Measurements from ENCODE around the gene SLX9.
"Not testable (repeated sequence)": the region's sequence is repeated elsewhere in the genome, so short reads cannot be mapped to it uniquely, and the experiment has no call there.

DNA sequence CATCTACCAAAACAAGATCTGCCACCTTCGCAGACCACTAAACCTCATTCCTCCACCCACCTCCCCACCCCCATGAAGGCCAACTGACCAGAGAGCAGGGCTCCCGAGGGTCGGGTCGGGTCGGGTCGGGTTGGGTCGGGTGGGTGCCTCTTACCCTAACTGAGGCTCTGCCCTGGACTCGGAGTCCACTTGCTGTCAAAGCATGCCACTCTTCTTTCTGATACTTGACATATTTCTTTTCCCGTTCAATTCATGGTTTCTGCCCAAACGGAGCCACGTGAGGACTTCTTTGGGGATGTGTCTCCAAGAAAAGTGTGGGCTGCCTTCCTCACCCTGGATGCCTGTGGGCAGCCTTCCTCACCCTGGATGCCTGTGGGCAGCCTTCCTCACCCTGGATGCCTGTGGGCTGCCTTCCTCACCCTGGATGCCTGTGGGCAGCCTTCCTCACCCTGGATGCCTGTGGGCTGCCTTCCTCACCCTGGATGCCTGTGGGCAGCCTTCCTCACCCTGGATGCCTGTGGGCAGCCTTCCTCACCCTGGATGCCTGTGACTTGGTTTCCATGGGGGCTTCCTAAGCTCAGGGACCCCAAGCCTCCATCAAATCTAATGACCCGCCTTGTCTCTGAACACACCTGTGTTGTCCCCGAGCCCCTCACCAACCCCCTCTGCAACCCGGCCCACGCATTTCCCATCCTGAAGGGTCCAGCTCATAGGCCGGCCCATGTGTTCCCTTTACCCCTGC lies 11.2 kb upstream of the SLX9 start:
- TF ChIP-seq, protein P1, sequence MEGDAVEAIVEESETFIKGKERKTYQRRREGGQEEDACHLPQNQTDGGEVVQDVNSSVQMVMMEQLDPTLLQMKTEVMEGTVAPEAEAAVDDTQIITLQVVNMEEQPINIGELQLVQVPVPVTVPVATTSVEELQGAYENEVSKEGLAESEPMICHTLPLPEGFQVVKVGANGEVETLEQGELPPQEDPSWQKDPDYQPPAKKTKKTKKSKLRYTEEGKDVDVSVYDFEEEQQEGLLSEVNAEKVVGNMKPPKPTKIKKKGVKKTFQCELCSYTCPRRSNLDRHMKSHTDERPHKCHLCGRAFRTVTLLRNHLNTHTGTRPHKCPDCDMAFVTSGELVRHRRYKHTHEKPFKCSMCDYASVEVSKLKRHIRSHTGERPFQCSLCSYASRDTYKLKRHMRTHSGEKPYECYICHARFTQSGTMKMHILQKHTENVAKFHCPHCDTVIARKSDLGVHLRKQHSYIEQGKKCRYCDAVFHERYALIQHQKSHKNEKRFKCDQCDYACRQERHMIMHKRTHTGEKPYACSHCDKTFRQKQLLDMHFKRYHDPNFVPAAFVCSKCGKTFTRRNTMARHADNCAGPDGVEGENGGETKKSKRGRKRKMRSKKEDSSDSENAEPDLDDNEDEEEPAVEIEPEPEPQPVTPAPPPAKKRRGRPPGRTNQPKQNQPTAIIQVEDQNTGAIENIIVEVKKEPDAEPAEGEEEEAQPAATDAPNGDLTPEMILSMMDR (IDR thresholded peaks at IDR 0.05; ENCODE audit: low read depth, low read length, poor library complexity, severe bottlenecking) = not testable (repeated sequence)
- TF ChIP-seq EZH2phosphoT487 (IDR thresholded peaks at IDR 0.05; ENCODE audit: borderline replicate concordance, low read length) = not testable (repeated sequence)
